HEK293T (cell line): ENCODE results near the gene KLHL29.

ENCODE experiments used
- CTCF ChIA-PET: fragments of 350-600 bp; formaldehyde crosslinking; extraction: SDS; loops from one replicate; lab custom pipeline; 2021; ENCODE audit warnings: antibody characterized with exemption, inconsistent platforms; lab: Yijun Ruan, JAX
- POLR2A ChIA-PET: fragments of 350-600 bp; formaldehyde crosslinking; extraction: SDS; loops from one replicate; lab custom pipeline; 2020; ENCODE audit warnings: antibody characterized with exemption, inconsistent platforms; lab: Yijun Ruan, JAX
- DNase-seq: peaks from one replicate; pipeline ENCODE4 v3.0.0; 2012; ENCODE audit warnings: mixed read lengths; ENCODE audit errors: extremely low spot score
- ARNT ChIP-seq: fragments of 450-650 bp; IDR thresholded peaks from 2 replicates; pipeline ENCODE4 v1.6.1; 2017; ENCODE audit warnings: mild to moderate bottlenecking
- BHLHE40 ChIP-seq: fragments of 450-650 bp; IDR thresholded peaks from 2 replicates; pipeline ENCODE4 v1.6.1; 2016; ENCODE audit warnings: mild to moderate bottlenecking, moderate library complexity, borderline replicate concordance
- CTBP1 ChIP-seq: fragments of 450-650 bp; IDR thresholded peaks from 2 replicates; pipeline ENCODE4 v1.6.1; 2016; ENCODE audit warnings: borderline replicate concordance
- ELF4 ChIP-seq: fragments of 450-650 bp; IDR thresholded peaks from 2 replicates; pipeline ENCODE4 v1.6.1; 2017; ENCODE audit warnings: antibody characterized with exemption
- FOXA1 ChIP-seq: fragments of 450-650 bp; IDR thresholded peaks from 2 replicates; pipeline ENCODE4 v1.6.1; 2016; ENCODE audit warnings: mild to moderate bottlenecking
- FOXK2 ChIP-seq: fragments of 450-650 bp; IDR thresholded peaks from 2 replicates; pipeline ENCODE4 v1.6.1; 2016; ENCODE audit warnings: mild to moderate bottlenecking
- FOXM1 ChIP-seq: fragments of 450-650 bp; IDR thresholded peaks from 2 replicates; pipeline ENCODE4 v1.6.1; 2017; ENCODE audit warnings: mild to moderate bottlenecking, borderline replicate concordance
- HDGF ChIP-seq: fragments of 450-650 bp; IDR thresholded peaks from 2 replicates; pipeline ENCODE4 v1.6.1; 2017; ENCODE audit warnings: antibody characterized with exemption, borderline replicate concordance
- L3MBTL2 ChIP-seq: fragments of 450-650 bp; conservative IDR thresholded peaks from 2 replicates; pipeline ENCODE4 v1.6.1; 2016; ENCODE audit warnings: mild to moderate bottlenecking
- LEF1 ChIP-seq: fragments of 450-650 bp; IDR thresholded peaks from 2 replicates; pipeline ENCODE4 v1.6.1; 2017; ENCODE audit warnings: mild to moderate bottlenecking, borderline replicate concordance
- NFRKB ChIP-seq: fragments of 450-650 bp; IDR thresholded peaks from 2 replicates; pipeline ENCODE4 v1.6.1; 2016; ENCODE audit warnings: mild to moderate bottlenecking, moderate library complexity
- PKNOX1 ChIP-seq: fragments of 450-650 bp; IDR thresholded peaks from 2 replicates; pipeline ENCODE4 v1.6.1; 2016
- SP1 ChIP-seq: fragments of 450-650 bp; IDR thresholded peaks from 2 replicates; pipeline ENCODE4 v1.6.1; 2017
- SUZ12 ChIP-seq: fragments of 450-650 bp; IDR thresholded peaks from 2 replicates; pipeline ENCODE4 v1.6.1; 2016; ENCODE audit warnings: mild to moderate bottlenecking
- TARDBP ChIP-seq: fragments of 450-650 bp; IDR thresholded peaks from 2 replicates; pipeline ENCODE4 v1.6.1; 2016
- ZNF384 ChIP-seq: fragments of 450-650 bp; IDR thresholded peaks from 2 replicates; pipeline ENCODE4 v1.6.1; 2016

Gene KLHL29

GRCh38 chr2:23620841-23621341 is 235.9 kb downstream of the KLHL29 start:
- DNase-seq, result no peak
- ChIA-PET CTCF (no interaction called here), POLR2A (no interaction called here)
- TF ChIP-seq ZNF384, result no peak
- no peak for TF ChIP-seq LEF1
- no peak for TF ChIP-seq FOXK2
- TF ChIP-seq HDGF, result no peak
- TF ChIP-seq SUZ12, result no peak
- TF ChIP-seq L3MBTL2, result no peak
- TF ChIP-seq FOXM1, result no peak
- no peak for TF ChIP-seq FOXA1
- TF ChIP-seq PKNOX1, result no peak
- TF ChIP-seq BHLHE40, result no peak
- TF ChIP-seq TARDBP, result no peak
- TF ChIP-seq SP1, result no peak
- TF ChIP-seq ELF4, result no peak
- TF ChIP-seq NFRKB, result no peak
- TF ChIP-seq CTBP1, result no peak

GRCh38 chr2:23621616-23622015 is 236.6 kb downstream of the KLHL29 start:
- no peak for DNase-seq
- ChIA-PET POLR2A (no interaction called here), CTCF (no interaction called here)
- no peak for TF ChIP-seq BHLHE40
- TF ChIP-seq L3MBTL2, result no peak
- TF ChIP-seq ARNT, result no peak
- no peak for TF ChIP-seq FOXK2
- TF ChIP-seq SUZ12, result no peak
- TF ChIP-seq FOXA1, result no peak
- TF ChIP-seq FOXM1, result no peak
- no peak for TF ChIP-seq ELF4
- TF ChIP-seq HDGF, result no peak
- TF ChIP-seq PKNOX1, result no peak
- no peak for TF ChIP-seq LEF1
- TF ChIP-seq SP1, result no peak
- no peak for TF ChIP-seq TARDBP
- no peak for TF ChIP-seq NFRKB
- TF ChIP-seq CTBP1, result no peak
- no peak for TF ChIP-seq ZNF384

GRCh38 chr2:23622466-23622865 is 237.5 kb downstream of the KLHL29 start:
- CTCF ChIA-PET, result no interaction called here
- POLR2A ChIA-PET, result no interaction called here
- TF ChIP-seq NFRKB, result no peak
- TF ChIP-seq ELF4, result no peak
- no peak for TF ChIP-seq L3MBTL2
- no peak for TF ChIP-seq CTBP1
- TF ChIP-seq BHLHE40, result no peak
- no peak for TF ChIP-seq FOXA1
- TF ChIP-seq LEF1, result no peak
- TF ChIP-seq ARNT, result no peak
- TF ChIP-seq FOXM1, result no peak
- TF ChIP-seq TARDBP, result no peak
- TF ChIP-seq SUZ12, result no peak
- TF ChIP-seq PKNOX1, result no peak
- TF ChIP-seq HDGF, result no peak
- TF ChIP-seq ZNF384, result no peak
- TF ChIP-seq FOXK2, result no peak
- no peak for TF ChIP-seq SP1
- no peak for DNase-seq

- DNase-seq, result no peak
- CTCF ChIA-PET, result no interaction called here
- POLR2A ChIA-PET, result no interaction called here
- TF ChIP-seq FOXA1, result no peak
- TF ChIP-seq ELF4, result no peak
- TF ChIP-seq PKNOX1, result no peak
- no peak for TF ChIP-seq FOXK2
- no peak for TF ChIP-seq LEF1
- no peak for TF ChIP-seq NFRKB
- TF ChIP-seq FOXM1, result no peak
- no peak for TF ChIP-seq TARDBP
- no peak for TF ChIP-seq BHLHE40
- TF ChIP-seq CTBP1, result no peak
- no peak for TF ChIP-seq HDGF
Observed at GRCh38 chr2:23622966-23623675, 238.1 kb downstream of the KLHL29 start.

GRCh38 chr2:23624378-23624777 is 239.4 kb downstream of the KLHL29 start:
- TF ChIP-seq ZNF384 (no peak), PKNOX1 (no peak), LEF1 (no peak), ARNT (no peak), TARDBP (no peak), FOXK2 (no peak), L3MBTL2 (no peak), CTBP1 (no peak), SUZ12 (no peak), ELF4 (no peak), BHLHE40 (no peak), NFRKB (no peak), SP1 (no peak), FOXM1 (no peak), FOXA1 (no peak), HDGF (no peak)
- ChIA-PET CTCF (interaction anchor here (1.1 to 1.3 kb wide), 2 partner anchors 11 to 14 kb away, joined by 3 read pairs; no protein-coding TSS in a partner anchor), POLR2A (interaction anchor here (0.8 kb wide), 1 partner anchor 48 kb away, joined by 3 read pairs; no protein-coding TSS in a partner anchor)
- DNase-seq, result peak; percentile 28
